Loucy (cell line): ENCODE results near the gene SP2.

Experiments
- CTCF ChIP-seq: fragments of 200-600 bp; sonication (generic); conservative IDR thresholded peaks from 2 replicates; pipeline ENCODE4 v1.5.1; 2014; ENCODE audit warnings: mild to moderate bottlenecking, antibody characterized with exemption, low read length
- EZH2phosphoT487 ChIP-seq: fragments of 200-600 bp; IDR thresholded peaks from 2 replicates; pipeline ENCODE4 v1.6.1; 2018; ENCODE audit warnings: antibody characterized with exemption, mild to moderate bottlenecking, moderate library complexity, borderline replicate concordance

- TF ChIP-seq CTCF (no peak), EZH2phosphoT487 (no peak)
Observed at GRCh38 chr17:47879028-47879585, 16.9 kb upstream of the SP2 start.
